GM21528 (cell line): ENCODE measurements around the gene DNASE1L2.
"Not testable (repeated sequence)": the region's sequence is repeated elsewhere in the genome, so short reads cannot be mapped to it uniquely, and the experiment has no call there.

Source experiments
- ATAC-seq: cut with Tn5 transposase; IDR thresholded peaks from one replicate; pipeline ENCODE4 v1.9.1; 2021; ENCODE audit warnings: mild to moderate bottlenecking, moderate library complexity; ENCODE audit not compliant: unreplicated experiment, low FRiP score

DNASE1L2 gene

DNA sequence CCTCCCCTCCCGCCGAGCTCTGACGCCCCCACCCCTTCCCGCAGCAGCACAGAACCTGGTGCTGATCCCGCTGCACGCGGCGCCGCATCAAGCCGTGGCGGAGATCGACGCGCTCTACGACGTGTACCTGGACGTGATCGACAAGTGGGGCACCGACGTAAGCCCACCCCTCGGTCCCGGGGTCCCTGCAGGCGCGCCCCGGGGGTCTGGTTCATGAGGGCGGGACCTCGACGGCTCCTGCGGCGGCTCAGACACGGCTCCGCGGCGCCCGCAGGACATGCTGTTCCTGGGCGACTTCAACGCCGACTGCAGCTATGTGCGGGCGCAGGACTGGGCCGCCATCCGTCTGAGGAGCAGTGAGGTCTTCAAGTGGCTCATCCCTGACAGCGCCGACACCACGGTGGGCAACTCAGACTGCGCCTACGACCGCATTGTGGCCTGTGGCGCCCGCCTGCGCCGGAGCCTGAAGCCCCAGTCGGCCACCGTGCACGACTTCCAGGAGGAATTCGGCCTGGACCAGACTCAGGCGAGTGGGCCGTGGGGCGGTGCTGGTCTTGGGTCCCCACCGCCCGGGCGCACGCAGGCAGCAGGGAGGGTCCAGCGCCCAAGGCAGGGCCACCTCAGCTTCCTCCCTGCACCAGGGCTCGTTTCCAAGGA, 1.4 kb downstream of the DNASE1L2 start:
- no peak for ATAC-seq

DNA sequence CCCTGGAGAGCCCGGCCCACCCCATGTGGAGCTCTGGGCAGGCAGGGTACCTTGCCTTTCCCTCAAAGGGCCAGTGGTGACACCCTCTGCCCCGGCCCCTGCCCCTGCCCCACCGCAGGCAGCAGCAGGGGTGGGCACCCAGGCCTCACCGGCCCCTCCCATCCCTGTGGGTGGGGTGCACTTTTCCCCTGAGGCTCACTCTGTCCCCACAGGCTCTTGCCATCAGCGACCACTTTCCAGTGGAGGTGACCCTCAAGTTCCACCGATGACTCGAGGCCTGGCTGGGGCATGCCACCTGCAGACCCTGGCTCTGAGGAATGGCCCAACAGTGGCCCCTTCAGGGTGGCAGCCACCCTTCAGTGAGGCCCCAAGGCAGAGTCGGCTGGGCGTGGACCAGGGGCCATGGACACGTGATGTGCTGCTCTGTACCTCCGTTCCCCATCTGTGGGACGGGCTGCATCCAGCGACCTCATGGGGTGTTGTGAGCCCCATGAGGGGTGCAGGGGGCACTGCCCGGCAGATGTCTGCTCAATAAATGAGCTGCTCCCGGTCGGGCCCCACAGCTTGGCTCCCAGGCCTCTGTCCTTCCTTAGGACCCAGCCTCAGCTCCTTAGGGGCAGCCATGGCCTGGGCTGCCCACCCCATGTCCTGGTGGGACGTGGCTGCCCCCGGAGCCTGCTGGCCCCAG, 2.0 kb downstream of the DNASE1L2 start:
- ATAC-seq = no peak

DNA sequence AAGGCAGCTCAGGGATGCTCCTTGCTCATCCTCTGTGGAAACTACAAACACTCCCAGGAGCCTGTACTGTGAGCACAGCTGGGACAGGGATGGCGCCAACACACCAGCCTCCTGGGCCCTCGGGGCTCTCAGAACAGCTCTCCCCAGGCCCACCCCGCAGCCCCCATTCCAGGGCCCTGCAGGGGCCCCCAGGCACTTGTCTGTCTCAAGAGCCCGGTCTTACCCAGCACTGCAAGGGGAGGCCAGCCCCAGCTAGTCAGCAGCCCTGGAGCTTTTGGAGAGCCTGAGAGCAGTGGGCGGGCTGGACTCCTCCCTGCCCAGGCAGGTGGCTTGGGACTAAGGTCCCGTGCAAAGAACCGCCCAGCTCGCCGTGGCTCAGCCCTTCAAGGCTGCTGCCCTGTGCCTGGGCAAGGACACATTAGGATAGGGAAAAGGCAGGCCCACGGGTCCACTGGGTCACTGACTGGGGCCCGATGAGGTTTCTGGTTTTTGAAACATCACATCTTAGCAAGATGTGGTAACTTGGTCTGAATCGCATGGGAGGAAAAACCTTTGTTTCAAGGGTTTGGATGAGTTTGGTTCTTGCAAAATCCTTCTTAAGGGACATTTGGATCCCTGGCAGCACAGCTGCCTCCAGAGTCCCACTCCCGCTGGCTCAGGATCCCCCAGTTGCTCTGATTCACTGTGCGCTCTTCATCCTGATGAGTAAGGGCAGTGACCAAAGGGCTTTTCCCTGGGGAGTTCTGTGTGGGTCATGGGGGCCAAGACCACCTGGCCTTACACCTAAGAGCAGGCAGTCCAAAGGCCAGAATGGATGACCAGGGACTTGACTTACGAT, 2.8 kb downstream of the DNASE1L2 start:
- ATAC-seq = no peak

DNA sequence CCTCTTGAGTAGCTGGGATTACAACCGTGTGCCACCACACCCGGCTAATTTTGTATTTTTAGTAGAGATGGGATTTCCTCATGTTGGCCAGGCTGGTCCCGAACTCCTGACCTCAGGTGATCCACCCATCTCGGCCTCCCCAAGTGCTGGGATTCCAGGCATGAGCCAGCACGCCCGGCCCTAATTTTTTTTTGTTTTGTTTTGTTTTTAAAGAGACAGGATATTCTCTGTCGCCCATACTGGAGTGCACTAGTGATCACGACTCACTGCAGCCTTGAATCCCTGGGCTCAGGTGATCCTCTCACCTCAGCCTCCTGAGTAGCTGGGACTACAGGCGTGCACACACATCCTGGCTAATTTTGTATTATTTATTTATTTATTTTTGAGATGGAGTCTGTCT, 4.1 kb downstream of the DNASE1L2 start:
- ATAC-seq = not testable (repeated sequence)

DNA sequence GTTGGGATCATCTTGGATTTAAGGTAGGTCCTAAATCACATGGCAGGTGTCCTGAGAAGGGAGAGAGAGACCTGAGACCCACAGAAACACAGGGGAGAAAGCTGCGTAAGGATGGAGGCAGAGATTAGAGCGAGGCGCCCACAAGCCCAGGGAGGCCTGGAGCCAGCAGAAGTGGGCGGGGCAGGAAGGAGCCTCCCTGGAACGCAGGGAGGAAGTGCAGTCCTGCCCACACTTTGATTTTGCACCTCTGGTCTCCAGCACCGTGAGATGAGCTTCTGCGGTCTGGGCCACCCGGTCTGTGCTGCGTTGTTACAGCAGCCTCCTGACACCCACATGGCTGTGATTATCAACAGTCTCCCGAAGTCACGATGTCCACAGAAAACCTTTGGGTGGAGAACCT, 6.4 kb downstream of the DNASE1L2 start:
- ATAC-seq = no peak

DNA sequence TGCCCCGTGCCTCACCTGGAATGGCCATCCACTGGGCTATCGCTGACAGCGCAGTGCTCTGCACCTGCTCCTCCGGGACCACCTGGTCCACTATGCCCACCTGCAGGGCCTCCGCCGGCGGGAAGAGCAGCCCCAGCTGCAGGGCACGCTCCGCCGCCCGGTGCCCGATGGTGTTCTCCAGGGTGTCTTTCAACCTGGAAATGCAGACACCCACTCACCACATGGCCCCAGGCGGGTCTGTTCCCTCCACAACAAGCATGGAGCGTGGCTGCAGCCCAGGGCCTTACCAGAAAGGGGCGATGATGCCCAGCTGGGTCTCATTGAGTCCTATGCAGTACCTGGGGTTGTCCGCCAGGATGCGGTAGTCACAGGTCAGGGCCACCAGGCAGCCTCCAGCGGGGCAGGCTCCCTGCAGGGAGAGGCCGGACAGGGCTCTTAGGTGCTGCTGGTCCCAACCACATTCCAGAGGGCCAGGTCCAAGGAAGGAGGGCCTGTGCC, 6.8 kb downstream of the DNASE1L2 start:
- ATAC-seq = no peak

DNA sequence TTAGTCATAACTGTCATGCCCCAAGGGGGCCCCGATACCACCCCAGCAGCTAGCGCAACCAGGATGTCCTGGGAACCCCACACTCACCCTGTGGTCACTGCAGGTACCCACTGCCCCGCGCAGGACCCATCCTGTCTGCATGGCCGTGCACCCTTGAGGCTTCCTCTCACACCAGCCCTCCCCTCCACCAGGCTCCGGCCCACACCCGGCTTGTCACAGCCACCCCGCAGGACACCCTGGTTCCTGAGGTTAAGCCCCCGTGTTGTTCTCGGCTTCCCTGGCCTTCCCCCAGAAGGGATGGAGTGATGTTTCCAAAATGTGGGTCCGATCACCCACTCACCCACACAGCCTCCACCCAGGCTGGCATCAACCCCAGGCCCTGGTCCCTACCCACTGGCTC, 7.5 kb downstream of the DNASE1L2 start:
- no peak for ATAC-seq

DNA sequence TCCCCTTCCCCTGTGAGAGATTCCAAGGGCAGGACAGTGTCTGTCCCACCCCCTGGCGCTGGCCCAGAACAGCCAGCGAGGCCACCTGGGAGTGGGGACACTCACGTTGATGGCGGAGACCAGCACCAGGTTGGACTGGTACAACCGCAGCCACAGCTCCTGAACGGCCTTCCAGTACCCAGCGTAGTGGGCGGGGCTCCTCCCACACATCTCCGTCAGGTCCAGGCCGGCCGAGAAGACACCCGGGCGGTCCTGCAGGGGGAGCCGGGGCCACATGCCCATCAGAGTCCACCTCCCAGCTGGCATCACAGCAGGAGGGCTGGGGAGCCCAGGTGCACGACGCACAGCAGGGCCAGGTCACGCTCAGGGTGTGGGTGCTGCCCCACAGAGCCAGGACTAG, 8.1 kb downstream of the DNASE1L2 start:
- no peak for ATAC-seq

DNA sequence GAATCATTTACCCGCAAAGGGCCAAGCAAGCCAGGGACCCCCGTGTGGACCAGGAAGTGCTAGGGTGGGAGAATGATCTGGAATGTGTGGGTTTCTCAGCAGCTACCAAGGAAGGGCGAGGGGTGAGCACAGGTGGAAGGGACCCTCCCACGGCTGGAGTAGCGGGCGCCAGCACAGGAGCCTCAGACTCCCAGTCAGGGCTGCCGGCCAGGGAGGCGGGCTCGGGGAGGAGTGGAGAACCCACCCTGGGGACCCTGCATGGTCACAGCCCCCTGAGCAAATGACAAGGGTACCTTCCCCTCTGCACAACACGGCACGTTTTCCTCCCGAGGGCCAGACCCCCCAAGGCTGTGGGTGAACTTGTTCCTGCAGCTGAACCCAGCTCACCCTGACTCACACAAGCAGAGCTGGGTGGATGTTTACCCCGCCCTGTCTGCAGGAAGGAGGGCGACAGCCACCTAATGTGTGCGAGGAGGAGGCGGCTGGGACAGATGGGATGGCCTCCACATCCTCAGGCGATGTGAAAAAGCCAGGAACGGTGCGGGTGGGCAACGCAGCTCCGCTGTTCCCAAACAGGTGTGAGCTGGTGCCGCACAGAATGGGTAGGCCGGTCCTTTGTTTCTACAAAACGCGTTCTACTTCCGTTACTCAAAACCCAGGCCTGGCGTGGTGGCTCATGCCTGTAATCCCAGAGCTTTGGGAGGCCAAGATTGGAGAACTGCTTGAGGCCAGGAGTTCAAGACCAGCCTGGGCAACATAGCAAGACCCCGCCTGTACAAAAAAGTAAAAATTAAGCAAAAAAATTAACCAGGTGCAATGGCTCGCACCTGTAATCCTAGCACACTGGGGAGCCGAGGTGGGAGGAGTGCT, 8.9 kb downstream of the DNASE1L2 start:
- no peak for ATAC-seq

DNA sequence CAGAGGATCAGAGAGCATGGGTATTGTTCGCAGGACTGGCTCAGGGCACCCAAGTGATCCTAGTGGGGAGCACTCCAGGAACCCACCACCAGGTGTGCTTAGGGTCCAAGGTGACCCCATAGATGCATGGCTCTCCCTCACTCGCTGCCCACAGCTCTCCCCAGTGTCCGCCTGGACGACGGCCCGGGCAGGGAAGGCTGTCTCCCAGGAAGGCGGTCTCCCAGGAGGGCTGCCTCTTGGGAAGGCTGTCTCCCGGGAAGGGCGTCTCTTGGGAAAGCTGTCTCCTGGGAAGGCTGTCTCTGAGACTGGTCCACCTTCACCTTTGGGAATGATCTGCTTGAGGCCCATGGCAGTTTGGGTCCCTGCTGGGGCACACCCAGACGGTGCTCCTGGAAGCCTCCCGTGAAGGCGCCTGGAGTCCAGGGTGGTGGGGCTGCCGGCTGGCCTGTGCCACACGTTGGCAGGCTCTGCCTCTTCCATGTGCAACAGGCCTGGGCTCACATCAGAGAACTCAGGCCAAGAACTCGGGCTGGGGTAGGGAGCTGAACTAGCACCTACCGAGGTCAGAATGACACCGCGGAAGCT, 10.1 kb downstream of the DNASE1L2 start:
- no peak for ATAC-seq

DNA sequence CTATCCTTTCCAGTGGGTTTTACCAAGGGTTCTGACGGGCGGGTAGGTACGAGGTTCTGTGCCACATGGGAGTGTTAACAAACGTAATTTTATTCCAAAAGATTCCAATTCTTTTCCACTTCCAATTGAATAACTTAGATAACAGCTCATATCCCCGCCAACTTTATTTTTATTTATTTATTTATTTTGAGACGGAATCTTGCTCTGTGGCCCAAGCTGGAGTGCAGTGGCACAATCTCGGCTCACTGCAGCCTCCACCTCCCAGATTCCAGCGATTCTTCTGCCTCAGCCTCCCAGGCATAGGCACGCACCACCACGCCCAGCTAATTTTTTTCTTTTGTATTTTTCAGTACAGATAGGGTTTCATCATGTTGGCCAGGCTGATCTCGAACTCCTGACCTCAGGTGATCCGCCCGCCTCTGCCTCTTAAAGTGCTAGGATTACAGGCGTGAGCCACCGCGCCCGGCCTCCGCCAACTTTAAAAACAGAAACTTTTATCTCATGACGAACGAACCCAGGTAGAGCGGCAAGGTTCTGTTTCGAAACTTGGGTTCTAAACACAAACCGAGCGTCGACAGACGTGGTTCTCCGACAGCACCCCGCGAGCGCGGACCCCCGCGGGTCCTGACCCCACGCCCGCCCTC, 14.5 kb downstream of the DNASE1L2 start:
- no peak for ATAC-seq

DNA sequence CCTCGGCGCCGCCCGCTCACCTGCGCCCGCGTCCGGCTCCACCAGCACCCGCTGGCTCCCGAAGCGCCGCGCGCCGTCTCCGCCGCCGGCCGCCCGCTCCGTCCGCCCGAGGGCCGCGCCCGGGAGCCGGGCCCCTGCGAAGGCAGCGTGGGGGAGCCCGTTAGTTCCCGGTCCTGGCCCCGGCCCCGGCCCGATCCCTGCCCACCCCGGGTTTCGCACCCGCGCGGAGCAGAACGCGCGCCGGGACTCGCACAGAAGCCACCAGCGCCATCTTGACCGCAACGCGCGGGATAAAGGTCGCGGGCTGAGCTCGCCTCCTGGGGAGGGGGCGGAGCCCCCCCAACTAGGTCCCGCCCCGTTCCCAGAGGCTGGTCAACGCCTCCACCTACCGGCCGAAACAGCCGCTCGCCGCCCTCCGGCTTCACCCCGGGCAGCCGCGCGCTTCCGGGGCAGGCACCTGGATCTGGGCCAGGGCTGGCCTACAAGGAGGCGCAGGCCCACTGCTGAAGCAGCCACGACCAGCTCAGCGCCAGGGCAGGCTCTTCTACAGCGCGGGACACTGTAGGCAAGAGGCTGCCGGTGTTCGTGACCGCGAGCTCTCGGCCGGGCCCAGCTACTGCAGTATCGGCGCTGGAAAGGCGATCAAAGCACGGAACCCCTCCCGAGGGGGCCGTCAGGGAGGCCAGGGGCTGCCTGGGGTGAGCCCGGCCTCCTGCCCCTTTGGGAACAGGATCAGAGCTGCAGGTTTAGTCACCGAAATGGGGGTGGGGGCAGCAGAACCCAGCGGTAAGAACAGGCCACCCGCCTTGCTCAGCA, 15.3 kb downstream of the DNASE1L2 start, which contains the start of gene ECI1:
Gene ECI1, minus strand, starts transcription at position 292 of the 816 bp plus-strand sequence. Its CDS starts 21 bp downstream, at position 271.
- peak; percentile 80 for ATAC-seq

DNA sequence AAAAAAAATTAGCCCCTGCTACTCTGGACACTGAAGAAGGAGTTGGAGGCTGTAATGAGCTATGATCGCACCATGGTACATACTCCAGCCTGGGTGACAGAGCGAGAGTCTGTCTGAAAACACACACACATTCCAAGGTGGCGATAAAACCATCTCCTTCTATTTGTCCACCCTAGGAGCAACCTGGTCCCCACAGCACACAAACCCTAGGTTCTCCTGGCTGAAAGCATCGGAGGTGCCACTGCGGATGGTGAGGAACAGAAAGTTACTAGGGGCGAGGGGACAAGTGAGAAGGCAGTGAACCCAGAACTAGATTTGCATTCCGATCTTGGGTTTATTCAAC, 16.5 kb downstream of the DNASE1L2 start:
- no peak for ATAC-seq

DNA sequence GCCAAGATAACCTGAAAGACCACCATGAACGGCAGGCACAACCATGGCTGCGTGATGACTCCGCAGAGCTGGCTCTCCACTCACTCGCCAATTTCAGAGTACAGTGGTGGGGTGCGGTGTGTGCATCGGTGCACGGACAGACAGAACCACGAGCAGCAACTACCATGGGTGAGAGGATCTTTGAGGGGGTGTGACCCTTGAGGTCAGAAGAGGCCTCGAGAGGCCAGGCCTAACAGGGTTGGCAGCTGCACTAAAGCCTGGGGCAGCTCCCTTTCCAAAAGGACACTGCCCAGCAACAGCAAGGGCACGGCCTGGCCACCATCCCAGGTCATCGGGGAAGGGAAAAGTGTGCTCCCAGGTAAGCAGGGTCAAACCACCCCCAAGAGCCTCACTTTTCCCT, 17.0 kb downstream of the DNASE1L2 start:
- ATAC-seq = no peak

DNA sequence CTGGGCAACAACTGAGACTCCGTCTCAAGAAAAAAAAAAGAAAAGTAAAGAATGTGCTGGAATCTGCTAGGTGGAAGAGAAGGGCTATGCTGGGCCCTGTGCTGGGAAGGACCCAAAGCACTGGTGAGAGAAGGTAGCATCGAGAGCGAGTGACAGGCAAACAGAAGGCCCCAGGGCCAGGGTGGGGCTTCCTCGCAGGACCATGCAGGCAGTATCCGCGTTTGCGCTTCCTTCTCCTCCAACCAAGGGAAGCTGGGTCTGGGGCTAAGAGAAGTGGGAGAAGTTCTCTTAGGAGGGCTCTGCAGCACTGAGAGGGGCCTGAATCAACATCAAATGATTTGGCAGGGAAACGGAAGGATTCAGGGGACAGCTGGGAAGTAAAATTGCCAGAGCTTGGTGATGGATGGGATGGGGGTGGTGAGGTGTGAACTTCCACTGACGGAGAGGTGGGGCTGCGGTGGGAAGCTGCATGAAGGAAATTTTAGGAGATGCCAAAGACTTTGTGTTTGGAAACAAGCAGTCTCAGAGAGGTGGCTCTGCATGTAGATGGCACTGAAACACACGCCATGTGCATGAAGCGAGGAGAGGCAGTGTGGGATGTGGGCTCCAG, 20.4 kb downstream of the DNASE1L2 start:
- no peak for ATAC-seq

DNA sequence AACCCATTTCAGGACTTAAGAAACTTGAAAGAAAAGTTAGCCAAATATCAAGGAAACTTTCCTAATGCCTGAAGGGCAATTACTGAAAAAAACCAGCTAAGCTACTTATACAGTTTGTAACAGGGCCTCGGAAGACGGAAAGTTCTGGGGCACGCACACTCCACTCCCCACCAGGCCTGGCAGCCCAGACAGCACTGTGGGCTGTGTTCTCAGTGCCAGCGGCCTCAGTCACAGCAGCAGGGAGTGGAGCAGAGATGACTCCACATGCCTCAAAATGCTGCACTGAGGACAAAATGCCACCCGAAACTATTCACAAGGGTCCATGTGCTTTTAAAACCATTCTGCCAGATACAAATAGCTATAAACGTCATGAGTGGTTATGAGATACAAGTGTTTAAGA, 21.5 kb downstream of the DNASE1L2 start:
- no peak for ATAC-seq

DNA sequence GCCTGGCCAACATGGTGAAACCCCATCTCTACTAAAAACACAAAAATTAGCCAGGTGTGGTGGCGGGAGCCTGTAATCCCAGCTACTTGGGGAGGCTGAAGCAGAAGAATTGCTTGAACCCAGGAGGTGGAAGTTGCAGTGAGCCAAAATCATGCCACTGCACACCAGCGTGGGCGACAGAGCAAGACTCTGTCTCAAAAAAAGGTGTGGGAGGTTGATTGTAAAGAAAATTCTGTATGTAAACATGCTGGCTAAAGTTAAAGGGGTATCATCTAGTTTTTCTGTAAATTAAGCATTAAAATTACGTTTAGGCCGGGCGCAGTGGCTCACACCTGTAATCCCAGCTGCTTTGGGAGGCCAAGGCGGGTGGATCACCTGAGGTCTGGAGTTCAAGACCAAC, 22.3 kb downstream of the DNASE1L2 start:
- not testable (repeated sequence) for ATAC-seq

DNA sequence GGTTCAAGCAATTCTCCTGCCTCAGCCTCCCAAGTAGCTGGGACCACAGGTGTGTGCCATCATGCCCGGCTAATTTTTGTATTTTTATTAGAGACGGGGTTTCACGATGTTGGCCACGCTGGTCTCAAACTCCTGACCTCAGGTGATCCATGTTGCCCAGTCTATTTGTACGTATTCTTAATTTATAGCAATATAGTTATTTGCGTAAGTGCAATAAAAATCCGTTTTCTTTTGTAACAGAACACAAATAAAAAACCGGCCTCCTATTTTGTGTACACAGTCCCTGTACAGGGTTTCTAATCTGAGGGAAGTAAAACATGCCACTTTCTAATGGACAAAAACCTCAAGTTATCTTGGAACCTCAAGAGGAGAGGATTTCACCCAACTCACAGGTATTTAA, 24.0 kb downstream of the DNASE1L2 start:
- no peak for ATAC-seq
